Dendritic cell treated with granulocyte-macrophage colony-stimulating factor and Interleukin-4, amounts not matched to agents 40 ng/mL and 50 ng/mL, for 4 days (primary cell): ENCODE results near the gene CDH12.

Experiments
- H3K27ac Mint-ChIP-seq: one replicate; pipeline ENCODE4 v1.8.0; 2022; ENCODE audit warnings: mild to moderate bottlenecking, mixed read lengths
- H3K27me3 Mint-ChIP-seq: one replicate; pipeline ENCODE4 v1.8.0; 2022; ENCODE audit warnings: mild to moderate bottlenecking, mixed read lengths
- H3K36me3 Mint-ChIP-seq: one replicate; pipeline ENCODE4 v1.8.0; 2022; ENCODE audit warnings: low read depth, mixed read lengths
- H3K4me1 Mint-ChIP-seq: one replicate; pipeline ENCODE4 v1.8.0; 2022; ENCODE audit warnings: low read depth, mixed read lengths
- H3K4me3 Mint-ChIP-seq: one replicate; pipeline ENCODE4 v1.8.0; 2022; ENCODE audit warnings: mild to moderate bottlenecking, moderate library complexity, mixed read lengths
- H3K9me3 Mint-ChIP-seq: one replicate; pipeline ENCODE4 v1.8.0; 2022; ENCODE audit warnings: mixed read lengths
- intact Hi-C: fragments of 100-400 bp; cut with micrococcal nuclease; formaldehyde crosslinking; loops from one replicate; pipeline ENCODE4 v1.15.0; 2022

The CDH12 gene

DNA sequence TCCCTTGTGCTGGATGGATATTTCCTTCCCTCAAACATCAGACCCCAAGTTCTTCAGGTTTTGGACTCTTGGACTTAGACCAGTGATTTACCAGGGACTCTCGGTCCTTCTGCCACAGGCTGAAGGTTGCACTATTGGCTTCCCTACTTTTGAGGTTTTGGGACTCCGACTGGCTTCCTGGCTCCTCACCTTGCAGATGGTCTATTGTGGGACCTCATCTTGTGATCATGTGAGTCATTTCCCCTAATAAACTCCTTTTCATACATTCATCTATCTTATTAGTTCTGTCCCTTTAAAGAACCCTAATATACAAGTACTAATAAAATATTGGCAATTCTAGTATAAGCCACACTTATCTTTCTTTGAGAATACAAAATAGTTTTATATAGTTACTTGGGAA, 1078.9 kb downstream of the CDH12 start:
- no peaks in the 10 kb centered on the region for H3K4me1 Mint-ChIP-seq
- H3K9me3 Mint-ChIP-seq: no peaks in the 10 kb centered on the region
- H3K36me3 Mint-ChIP-seq: no peaks in the 10 kb centered on the region
- H3K27ac Mint-ChIP-seq: no peak overlapping the region
- H3K27me3 Mint-ChIP-seq: no peaks in the 10 kb centered on the region
- intact Hi-C loops: no loop called here
- no peak overlapping the region for H3K4me3 Mint-ChIP-seq

DNA sequence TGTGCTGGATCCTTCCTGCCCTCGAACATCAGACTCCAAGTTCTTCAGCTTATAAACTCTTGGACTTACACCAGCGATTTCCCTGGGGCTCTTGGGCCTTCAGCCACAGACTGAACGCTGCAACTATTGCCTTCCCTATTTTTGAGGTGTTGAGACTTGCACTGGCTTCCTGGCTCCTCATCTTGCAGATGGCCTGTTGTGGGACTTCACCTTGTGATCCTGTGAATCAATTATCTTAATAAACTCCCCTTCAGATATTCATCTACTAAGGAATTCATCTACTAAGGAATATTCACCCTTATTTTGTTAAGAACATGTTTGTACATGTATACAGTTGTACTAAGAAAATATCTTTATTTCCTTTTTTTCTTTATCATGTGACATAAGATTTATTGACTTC, 1079.7 kb downstream of the CDH12 start:
- no peaks in the 10 kb centered on the region for H3K36me3 Mint-ChIP-seq
- H3K4me3 Mint-ChIP-seq: no peak overlapping the region
- no peaks in the 10 kb centered on the region for H3K27me3 Mint-ChIP-seq
- intact Hi-C loops: no loop called here
- no peak overlapping the region for H3K27ac Mint-ChIP-seq
- no peaks in the 10 kb centered on the region for H3K4me1 Mint-ChIP-seq
- no peaks in the 10 kb centered on the region for H3K9me3 Mint-ChIP-seq

DNA sequence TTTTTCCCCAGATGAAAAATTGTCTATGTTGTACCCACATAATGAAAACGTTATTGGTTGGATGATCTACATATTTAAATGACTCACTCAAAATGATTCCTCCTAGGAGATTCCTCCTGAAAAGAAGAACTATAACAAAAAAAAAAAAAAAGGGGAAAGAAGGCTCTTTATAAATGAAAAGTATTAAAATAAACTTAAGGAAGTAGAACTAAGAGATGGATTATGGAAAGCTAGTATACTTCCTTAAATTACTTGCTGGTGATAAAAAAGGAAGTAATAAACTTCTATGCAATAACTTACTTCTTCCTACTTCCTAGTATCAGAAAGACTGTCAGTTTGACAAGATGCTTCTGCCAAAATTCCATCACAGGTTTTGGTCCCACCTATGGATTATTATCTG, 1087.7 kb downstream of the CDH12 start:
- Mint-ChIP-seq H3K4me3 (no peak overlapping the region), H3K27ac (no peak overlapping the region), H3K9me3 (no peaks in the 10 kb centered on the region), H3K36me3 (no peaks in the 10 kb centered on the region), H3K4me1 (no peaks in the 10 kb centered on the region), H3K27me3 (no peaks in the 10 kb centered on the region)
- intact Hi-C loops: no loop called here

- no peaks in the 10 kb centered on the region for H3K36me3 Mint-ChIP-seq
- no peaks in the 10 kb centered on the region for H3K4me1 Mint-ChIP-seq
These were observed 1114.0 kb downstream of the CDH12 start for GRCh38 chr5:21739096-21739495.

DNA sequence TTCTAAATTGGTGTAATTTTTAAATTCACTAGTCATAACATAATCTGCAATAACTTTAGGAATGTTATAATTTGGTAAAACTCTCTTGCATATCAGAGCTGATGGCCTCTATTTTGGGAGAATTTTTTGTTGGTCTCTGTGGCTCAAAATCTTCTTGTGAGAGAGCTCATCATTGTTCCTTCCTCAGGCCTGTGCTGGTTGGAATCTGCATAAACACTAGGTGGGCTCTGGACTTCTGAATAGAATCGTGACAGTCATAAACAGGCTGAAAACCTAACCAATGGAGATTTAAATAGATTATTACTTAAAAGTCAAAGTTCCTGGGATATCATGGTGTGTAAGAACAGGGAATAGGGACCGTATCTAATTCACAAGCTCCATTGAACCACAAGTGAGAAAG, 1129.6 kb downstream of the CDH12 start:
- Mint-ChIP-seq H3K9me3 (no peaks in the 10 kb centered on the region), H3K4me3 (no peak overlapping the region), H3K27me3 (no peaks in the 10 kb centered on the region), H3K27ac (no peak overlapping the region), H3K4me1 (no peaks in the 10 kb centered on the region), H3K36me3 (no peaks in the 10 kb centered on the region)
- intact Hi-C loops: no loop called here

More at GRCh38 chr5:21739096-21739495, 1114.0 kb downstream of the CDH12 start:
- Mint-ChIP-seq H3K4me3 (no peak overlapping the region), H3K27me3 (no peaks in the 10 kb centered on the region), H3K27ac (no peak overlapping the region), H3K9me3 (no peaks in the 10 kb centered on the region)
- intact Hi-C loops: no loop called here

DNA sequence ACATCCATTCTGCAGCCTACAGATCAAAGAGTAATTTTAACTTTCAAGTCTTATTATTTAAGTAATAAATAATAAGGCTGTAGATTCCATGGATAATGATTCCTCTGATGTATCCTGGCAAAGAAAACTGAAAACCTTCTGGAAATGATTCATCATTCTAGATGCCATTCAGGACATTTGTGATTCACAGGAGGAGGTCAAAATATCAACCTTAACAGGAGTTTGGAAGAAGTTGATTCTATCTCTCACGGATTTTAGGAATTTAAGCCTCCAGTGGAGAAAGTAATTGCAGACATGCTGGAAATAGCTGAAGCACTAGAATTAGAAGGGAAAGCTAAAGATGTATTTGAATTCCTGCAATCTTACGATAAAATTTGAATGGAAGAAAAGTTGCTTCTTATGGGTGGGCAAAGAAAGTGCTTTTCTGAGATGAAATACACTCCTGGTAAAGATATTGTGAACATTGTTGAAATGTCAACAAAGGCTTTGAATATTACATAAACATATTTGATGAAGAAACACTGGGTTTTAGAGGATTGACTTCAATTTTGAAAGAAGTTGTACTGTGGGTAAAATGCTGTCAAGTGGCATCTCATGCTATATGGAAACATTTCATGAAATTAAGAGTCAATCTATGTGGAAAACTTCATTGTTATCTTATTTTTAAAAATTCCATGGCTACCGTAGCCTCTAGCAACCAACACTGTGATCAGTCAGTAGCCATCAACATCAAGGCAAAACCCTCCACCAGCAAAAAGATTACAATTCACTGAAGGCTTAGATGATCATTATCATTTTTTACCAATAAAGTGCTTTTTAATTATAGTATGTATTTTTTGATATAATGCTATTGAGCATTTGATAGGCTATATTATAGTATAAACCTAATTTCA, 1141.0 kb downstream of the CDH12 start:
- no peak overlapping the region for H3K4me3 Mint-ChIP-seq
- intact Hi-C loops: no loop called here
- H3K36me3 Mint-ChIP-seq: no peaks in the 10 kb centered on the region
- no peak overlapping the region for H3K27ac Mint-ChIP-seq
- peaks cover 6% of the 10 kb centered on the region for H3K9me3 Mint-ChIP-seq
- H3K27me3 Mint-ChIP-seq: no peaks in the 10 kb centered on the region
- H3K4me1 Mint-ChIP-seq: no peaks in the 10 kb centered on the region

DNA sequence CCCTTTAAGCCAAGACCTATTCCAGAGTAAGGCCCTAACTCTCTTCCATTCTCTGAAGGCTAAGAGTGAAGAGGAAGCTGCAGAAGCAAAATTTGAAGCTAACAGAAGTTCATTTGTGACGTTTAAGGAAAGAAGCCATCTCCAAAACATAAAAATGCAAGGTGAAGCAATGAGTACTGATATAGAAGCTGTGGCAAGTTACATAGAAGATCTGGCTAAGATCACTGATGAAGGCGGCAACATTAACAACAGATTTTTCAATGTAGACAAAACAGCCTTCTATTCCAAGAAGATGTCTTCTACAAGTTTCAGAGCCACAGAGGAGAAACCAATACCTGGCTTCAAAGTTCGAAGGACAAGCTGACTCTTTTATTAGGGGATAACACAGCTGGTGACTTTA, 1143.4 kb downstream of the CDH12 start:
- Mint-ChIP-seq H3K4me1 (no peaks in the 10 kb centered on the region), H3K9me3 (no peaks in the 10 kb centered on the region), H3K4me3 (no peak overlapping the region), H3K36me3 (no peaks in the 10 kb centered on the region), H3K27me3 (no peaks in the 10 kb centered on the region), H3K27ac (no peak overlapping the region)
- intact Hi-C loops: no loop called here

GRCh38 chr5:21704974-21705668, 1148.0 kb downstream of the CDH12 start:
- H3K27ac Mint-ChIP-seq: no peak overlapping the region
- H3K27me3 Mint-ChIP-seq: no peaks in the 10 kb centered on the region
- intact Hi-C loops: no loop called here
- H3K4me1 Mint-ChIP-seq: no peaks in the 10 kb centered on the region
- no peaks in the 10 kb centered on the region for H3K9me3 Mint-ChIP-seq
- no peaks in the 10 kb centered on the region for H3K36me3 Mint-ChIP-seq
- H3K4me3 Mint-ChIP-seq: no peak overlapping the region

DNA sequence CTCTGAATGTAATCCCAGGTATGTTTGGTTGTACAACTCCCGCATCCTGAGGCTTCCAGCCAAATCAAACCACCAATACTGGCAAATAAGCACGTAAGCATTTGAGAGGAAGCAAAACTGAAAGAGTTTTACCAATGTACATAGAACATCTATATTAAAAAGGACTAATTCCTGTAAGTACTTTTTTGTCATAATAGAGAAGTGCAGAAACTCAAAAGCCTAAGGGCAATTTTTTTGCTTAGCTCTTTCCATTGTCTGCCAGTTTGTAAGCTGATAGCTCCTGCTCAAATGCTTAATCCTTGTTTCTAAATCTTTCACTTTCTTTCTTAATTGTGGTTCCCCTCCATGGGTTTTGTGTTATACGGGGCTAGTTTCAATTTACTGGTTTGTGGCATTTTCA, 1151.8 kb downstream of the CDH12 start:
- Mint-ChIP-seq H3K9me3 (peaks cover 15% of the 10 kb centered on the region), H3K27ac (no peak overlapping the region), H3K4me1 (no peaks in the 10 kb centered on the region), H3K4me3 (no peak overlapping the region), H3K36me3 (no peaks in the 10 kb centered on the region), H3K27me3 (no peaks in the 10 kb centered on the region)
- intact Hi-C loops: no loop called here
